ENCODE data around the gene PRMT1. TPM values are rescaled to one million over a fixed set of nuclear protein-coding genes. Genes with fewer than 3 reads are reported as not detected.

Gene PRMT1
- total RNA-seq, 4 donors from 2014 or later: 78.5 to 274 (median 217) TPM

DNA sequence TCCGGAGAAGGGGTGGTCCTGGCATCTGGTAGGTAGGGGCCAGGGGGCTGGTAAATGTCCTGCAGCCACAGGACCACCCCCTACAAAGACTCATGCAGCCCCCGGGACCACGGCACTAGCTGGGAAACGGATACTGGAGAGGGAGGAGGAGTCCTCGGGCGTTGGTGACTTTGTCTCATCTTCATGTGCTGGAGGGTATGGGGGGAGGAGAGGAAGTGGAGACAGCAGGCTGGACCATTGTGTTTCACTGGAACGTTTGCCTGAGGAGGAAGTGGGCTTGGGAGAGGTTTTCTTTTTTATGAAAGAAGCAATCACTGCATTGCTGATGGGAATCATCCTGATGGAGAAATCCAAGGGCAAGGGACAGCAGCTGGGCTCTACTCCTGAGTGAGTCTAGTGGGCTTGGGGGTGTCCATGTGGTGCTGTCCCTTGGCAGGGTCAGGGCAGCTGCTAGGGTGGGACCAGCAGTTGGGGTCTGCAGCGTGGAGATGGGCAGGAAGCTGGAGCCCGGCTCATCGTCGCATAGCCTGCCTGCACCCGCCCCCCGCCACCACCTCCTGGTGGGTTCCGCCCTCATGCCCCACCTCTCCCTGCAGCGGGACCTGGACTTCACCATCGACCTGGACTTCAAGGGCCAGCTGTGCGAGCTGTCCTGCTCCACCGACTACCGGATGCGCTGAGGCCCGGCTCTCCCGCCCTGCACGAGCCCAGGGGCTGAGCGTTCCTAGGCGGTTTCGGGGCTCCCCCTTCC lies 10.7 kb downstream of the PRMT1 start:
- Histone ChIP-seq H3K36me3 (no peaks in the 10 kb centered on the region), H3K4me3 (no peak overlapping the region)

GRCh38 chr19:49688531-49689132 lies 11.6 kb downstream of the PRMT1 start:
- TF ChIP-seq POLR2A (IDR thresholded peaks at IDR 0.05): no peak
- TF ChIP-seq, protein P1, sequence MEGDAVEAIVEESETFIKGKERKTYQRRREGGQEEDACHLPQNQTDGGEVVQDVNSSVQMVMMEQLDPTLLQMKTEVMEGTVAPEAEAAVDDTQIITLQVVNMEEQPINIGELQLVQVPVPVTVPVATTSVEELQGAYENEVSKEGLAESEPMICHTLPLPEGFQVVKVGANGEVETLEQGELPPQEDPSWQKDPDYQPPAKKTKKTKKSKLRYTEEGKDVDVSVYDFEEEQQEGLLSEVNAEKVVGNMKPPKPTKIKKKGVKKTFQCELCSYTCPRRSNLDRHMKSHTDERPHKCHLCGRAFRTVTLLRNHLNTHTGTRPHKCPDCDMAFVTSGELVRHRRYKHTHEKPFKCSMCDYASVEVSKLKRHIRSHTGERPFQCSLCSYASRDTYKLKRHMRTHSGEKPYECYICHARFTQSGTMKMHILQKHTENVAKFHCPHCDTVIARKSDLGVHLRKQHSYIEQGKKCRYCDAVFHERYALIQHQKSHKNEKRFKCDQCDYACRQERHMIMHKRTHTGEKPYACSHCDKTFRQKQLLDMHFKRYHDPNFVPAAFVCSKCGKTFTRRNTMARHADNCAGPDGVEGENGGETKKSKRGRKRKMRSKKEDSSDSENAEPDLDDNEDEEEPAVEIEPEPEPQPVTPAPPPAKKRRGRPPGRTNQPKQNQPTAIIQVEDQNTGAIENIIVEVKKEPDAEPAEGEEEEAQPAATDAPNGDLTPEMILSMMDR (IDR thresholded peaks at IDR 0.05): no peak
- Histone ChIP-seq H3K4me3 (no peak overlapping the region), H3K27me3 (no peaks in the 10 kb centered on the region), H3K4me1 (peaks cover 0 to 7% of the 10 kb centered on the region in 2 donors), H3K27ac (peak overlapping the region; percentile 71 to 77), H3K9me3 (no peaks in the 10 kb centered on the region), H3K36me3 (no peaks in the 10 kb centered on the region)
- no peak for DNase-seq
- intact Hi-C loops (cut with DNase I; ENCODE audit: low total_unique reads): no loop called here

More for the DNA sequence above, 10.7 kb downstream of the PRMT1 start:
- TF ChIP-seq POLR2A (IDR thresholded peaks at IDR 0.05): no peak
- TF ChIP-seq, protein P1 (IDR thresholded peaks at IDR 0.05): no peak
- H3K27me3 ChIP-seq: no peaks in the 10 kb centered on the region
- no peaks in the 10 kb centered on the region for H3K9me3 ChIP-seq
- H3K4me1 ChIP-seq: peaks cover 0 to 7% of the 10 kb centered on the region in 2 donors
- peak overlapping the region; percentile 9 to 71 for H3K27ac ChIP-seq
- intact Hi-C loops (cut with DNase I; ENCODE audit: low total_unique reads): no loop called here
- DNase-seq: no peak

DNA sequence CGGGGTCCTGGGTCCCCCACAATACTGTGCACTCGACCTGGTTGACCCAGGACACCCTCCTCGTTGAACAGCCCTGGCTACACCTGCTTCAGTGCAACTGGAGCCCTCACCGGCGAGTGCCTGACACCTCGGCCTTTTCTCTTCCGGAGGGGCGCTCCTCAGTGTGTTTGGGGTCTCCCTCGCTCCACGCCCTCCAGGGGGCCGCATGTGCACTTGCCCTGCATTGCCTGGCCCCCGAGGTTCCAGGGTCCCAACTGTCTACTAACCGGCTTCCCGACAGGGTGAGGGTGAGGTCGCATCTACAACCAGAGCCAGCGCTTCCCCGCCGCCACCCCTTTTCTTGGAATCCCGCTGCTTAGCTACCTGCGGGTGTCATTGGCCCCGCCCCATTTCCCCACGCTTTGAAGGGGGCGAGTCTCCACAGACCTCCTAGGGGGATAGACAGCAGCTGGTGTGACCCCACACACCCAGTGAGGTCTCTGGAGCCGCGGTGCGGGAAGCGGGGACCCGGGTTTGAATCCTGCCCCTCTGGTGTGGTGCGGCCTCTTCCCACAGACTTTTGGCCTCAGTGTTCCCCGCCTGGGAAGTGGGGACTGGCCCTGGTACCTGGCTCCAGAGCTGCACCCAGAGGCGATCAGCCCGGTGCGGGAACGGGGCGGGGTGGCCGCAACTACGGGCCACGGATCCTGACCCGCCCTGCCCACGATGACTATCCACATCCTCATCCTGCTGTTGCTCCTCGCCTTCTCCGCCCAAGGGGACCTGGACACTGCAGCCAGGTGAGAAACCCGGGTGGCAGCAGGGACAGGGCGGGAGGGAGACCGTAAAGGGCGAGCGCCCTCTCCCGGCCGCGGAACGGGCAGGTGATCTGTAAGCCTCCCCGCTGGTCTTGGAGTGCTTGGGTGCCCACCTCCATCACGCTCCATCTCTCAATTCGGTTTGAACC lies 12.3 kb downstream of the PRMT1 start, which contains the start of gene ADM5:
Gene ADM5, plus strand, starts transcription at position 462 of the 946 bp plus-strand sequence. Its CDS starts 244 bp downstream, at position 706.
- peak within 1 kb of the TSS; percentile 39 to 44 for H3K4me3 ChIP-seq
- H3K9me3 ChIP-seq: no peaks in the 10 kb centered on the region
- peaks cover 0 to 7% of the 10 kb centered on the region in 2 donors for H3K4me1 ChIP-seq
- peak in 1 of 2 donors; percentile 63 for DNase-seq
- no peaks in the 10 kb centered on the region for H3K36me3 ChIP-seq
- peak within 1 kb of the TSS; percentile 71 to 77 for H3K27ac ChIP-seq
- TF ChIP-seq POLR2A (IDR thresholded peaks at IDR 0.05): no peak
- TF ChIP-seq, protein P1 (IDR thresholded peaks at IDR 0.05): peak; percentile 39 to 64 (median 49)
- H3K27me3 ChIP-seq: no peaks in the 10 kb centered on the region
- intact Hi-C loops (cut with DNase I; ENCODE audit: low total_unique reads): no loop called here

GRCh38 chr19:49690079-49690655 lies 13.1 kb downstream of the PRMT1 start:
- Histone ChIP-seq H3K4me3 (peak overlapping the region; percentile 39 to 44), H3K27ac (peak overlapping the region; percentile 71 to 77), H3K4me1 (peaks cover 0 to 7% of the 10 kb centered on the region in 2 donors), H3K27me3 (no peaks in the 10 kb centered on the region), H3K36me3 (no peaks in the 10 kb centered on the region), H3K9me3 (no peaks in the 10 kb centered on the region)
- intact Hi-C loops (cut with DNase I; ENCODE audit: low total_unique reads): no loop called here
- TF ChIP-seq POLR2A (IDR thresholded peaks at IDR 0.05): no peak
- TF ChIP-seq, protein P1 (IDR thresholded peaks at IDR 0.05): peak in 1 of 4 experiments; percentile 4
- no peak for DNase-seq

All from uterus (tissue), 4 donors.